ENCODE measurements around the gene SFN. TPM values are rescaled to one million over a fixed set of nuclear protein-coding genes. Genes with fewer than 3 reads are reported as not detected.
A peak's percentile ranks its signal among the peaks of the same experiment; 100 is the strongest.

The SFN gene
- total and polyA plus RNA-seq, 2 of the 13 experiments (the other 11 are each of a cell fraction or from before 2014, with no cell fraction given): 4.3 to 5.6 TPM

GRCh38 chr1:26900001-26900814, 37.3 kb downstream of the SFN start, which contains the start of gene GPATCH3 (continued):
- TF ChIP-seq ZNF670 (CRISPR knock-in tag; IDR thresholded peaks at IDR 0.05; ENCODE audit: borderline replicate concordance): 0 out of 2 replicates have a peak, but pooled peaks have one; percentile 53
- TF ChIP-seq ZNF737 (CRISPR knock-in tag; IDR thresholded peaks at IDR 0.05; ENCODE audit: borderline replicate concordance): no peak; the same call in 1 of the 2 replicates
- TF ChIP-seq NCOA2 (CRISPR knock-in tag; IDR thresholded peaks at IDR 0.05): peak; percentile 55
- peak; percentile 76; the same call in 1 of the 2 replicates for TF ChIP-seq ZNF138 (CRISPR knock-in tag; IDR thresholded peaks at IDR 0.05; ENCODE audit: low read depth)
- peak; percentile 87 for TF ChIP-seq ZNF687 (CRISPR knock-in tag; IDR thresholded peaks at IDR 0.05)
- no peak for TF ChIP-seq TAF15 (IDR thresholded peaks at IDR 0.05; ENCODE audit: low read depth, low read length, poor library complexity, severe bottlenecking)
- TF ChIP-seq KMT2A (CRISPR knock-in tag; IDR thresholded peaks at IDR 0.05): peak; percentile 91
- TF ChIP-seq SALL1 (CRISPR knock-in tag; IDR thresholded peaks at IDR 0.05): peak; percentile 89
- TF ChIP-seq MATR3 (CRISPR knock-in tag; IDR thresholded peaks at IDR 0.05): no peak
- TF ChIP-seq ZNF740 (CRISPR knock-in tag; IDR thresholded peaks at IDR 0.05): no peak
- TF ChIP-seq, protein P1, sequence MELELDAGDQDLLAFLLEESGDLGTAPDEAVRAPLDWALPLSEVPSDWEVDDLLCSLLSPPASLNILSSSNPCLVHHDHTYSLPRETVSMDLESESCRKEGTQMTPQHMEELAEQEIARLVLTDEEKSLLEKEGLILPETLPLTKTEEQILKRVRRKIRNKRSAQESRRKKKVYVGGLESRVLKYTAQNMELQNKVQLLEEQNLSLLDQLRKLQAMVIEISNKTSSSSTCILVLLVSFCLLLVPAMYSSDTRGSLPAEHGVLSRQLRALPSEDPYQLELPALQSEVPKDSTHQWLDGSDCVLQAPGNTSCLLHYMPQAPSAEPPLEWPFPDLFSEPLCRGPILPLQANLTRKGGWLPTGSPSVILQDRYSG (CRISPR knock-in tag; IDR thresholded peaks at IDR 0.05): no peak
- TF ChIP-seq, protein P2, sequence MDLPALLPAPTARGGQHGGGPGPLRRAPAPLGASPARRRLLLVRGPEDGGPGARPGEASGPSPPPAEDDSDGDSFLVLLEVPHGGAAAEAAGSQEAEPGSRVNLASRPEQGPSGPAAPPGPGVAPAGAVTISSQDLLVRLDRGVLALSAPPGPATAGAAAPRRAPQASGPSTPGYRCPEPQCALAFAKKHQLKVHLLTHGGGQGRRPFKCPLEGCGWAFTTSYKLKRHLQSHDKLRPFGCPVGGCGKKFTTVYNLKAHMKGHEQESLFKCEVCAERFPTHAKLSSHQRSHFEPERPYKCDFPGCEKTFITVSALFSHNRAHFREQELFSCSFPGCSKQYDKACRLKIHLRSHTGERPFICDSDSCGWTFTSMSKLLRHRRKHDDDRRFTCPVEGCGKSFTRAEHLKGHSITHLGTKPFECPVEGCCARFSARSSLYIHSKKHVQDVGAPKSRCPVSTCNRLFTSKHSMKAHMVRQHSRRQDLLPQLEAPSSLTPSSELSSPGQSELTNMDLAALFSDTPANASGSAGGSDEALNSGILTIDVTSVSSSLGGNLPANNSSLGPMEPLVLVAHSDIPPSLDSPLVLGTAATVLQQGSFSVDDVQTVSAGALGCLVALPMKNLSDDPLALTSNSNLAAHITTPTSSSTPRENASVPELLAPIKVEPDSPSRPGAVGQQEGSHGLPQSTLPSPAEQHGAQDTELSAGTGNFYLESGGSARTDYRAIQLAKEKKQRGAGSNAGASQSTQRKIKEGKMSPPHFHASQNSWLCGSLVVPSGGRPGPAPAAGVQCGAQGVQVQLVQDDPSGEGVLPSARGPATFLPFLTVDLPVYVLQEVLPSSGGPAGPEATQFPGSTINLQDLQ (CRISPR knock-in tag; IDR thresholded peaks at IDR 0.05): no peak
- TF ChIP-seq FOSL2 (CRISPR knock-in tag; IDR thresholded peaks at IDR 0.05): peak; percentile 30; the same call in 1 of the 2 replicates
- TF ChIP-seq, protein P3, sequence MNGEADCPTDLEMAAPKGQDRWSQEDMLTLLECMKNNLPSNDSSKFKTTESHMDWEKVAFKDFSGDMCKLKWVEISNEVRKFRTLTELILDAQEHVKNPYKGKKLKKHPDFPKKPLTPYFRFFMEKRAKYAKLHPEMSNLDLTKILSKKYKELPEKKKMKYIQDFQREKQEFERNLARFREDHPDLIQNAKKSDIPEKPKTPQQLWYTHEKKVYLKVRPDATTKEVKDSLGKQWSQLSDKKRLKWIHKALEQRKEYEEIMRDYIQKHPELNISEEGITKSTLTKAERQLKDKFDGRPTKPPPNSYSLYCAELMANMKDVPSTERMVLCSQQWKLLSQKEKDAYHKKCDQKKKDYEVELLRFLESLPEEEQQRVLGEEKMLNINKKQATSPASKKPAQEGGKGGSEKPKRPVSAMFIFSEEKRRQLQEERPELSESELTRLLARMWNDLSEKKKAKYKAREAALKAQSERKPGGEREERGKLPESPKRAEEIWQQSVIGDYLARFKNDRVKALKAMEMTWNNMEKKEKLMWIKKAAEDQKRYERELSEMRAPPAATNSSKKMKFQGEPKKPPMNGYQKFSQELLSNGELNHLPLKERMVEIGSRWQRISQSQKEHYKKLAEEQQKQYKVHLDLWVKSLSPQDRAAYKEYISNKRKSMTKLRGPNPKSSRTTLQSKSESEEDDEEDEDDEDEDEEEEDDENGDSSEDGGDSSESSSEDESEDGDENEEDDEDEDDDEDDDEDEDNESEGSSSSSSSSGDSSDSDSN (CRISPR knock-in tag; IDR thresholded peaks at IDR 0.05): peak; percentile 71
- TF ChIP-seq, protein P4, sequence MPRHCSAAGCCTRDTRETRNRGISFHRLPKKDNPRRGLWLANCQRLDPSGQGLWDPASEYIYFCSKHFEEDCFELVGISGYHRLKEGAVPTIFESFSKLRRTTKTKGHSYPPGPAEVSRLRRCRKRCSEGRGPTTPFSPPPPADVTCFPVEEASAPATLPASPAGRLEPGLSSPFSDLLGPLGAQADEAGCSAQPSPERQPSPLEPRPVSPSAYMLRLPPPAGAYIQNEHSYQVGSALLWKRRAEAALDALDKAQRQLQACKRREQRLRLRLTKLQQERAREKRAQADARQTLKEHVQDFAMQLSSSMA (CRISPR knock-in tag; IDR thresholded peaks at IDR 0.05): no peak

Measured in HepG2 (cell line).